ENCODE results near the gene HGD.
"Not testable (repeated sequence)": the region's sequence is repeated elsewhere in the genome, so short reads cannot be mapped to it uniquely, and the experiment has no call there.

Gene HGD

GRCh38 chr3:120636795-120637401 is 45.1 kb downstream of the HGD start:
- DNase-seq = no peak

GRCh38 chr3:120634539-120634938 is 47.5 kb downstream of the HGD start:
- no peak for DNase-seq

GRCh38 chr3:120625159-120625586 is 56.9 kb downstream of the HGD start:
- no peak for DNase-seq

GRCh38 chr3:120623727-120624093 is 58.3 kb downstream of the HGD start:
- DNase-seq = no peak

GRCh38 chr3:120622870-120623726 is 58.9 kb downstream of the HGD start:
- no peak for DNase-seq

- no peak for DNase-seq
Measured at GRCh38 chr3:120622457-120622856, 59.6 kb downstream of the HGD start.

- DNase-seq = not testable (repeated sequence)
Measured at GRCh38 chr3:120616745-120617144, 65.3 kb downstream of the HGD start.

- peak; percentile 96 for DNase-seq
Measured at GRCh38 chr3:120615847-120616609, 66.0 kb downstream of the HGD start.

- no peak for DNase-seq
Measured at GRCh38 chr3:120614765-120615164, 67.3 kb downstream of the HGD start.

GRCh38 chr3:120608506-120608905 is 73.5 kb downstream of the HGD start:
- no peak for DNase-seq

GRCh38 chr3:120604784-120605183 is 77.3 kb downstream of the HGD start:
- DNase-seq = no peak

- DNase-seq = no peak
Measured at GRCh38 chr3:120604382-120604781, 77.7 kb downstream of the HGD start.

GRCh38 chr3:120602682-120603081 is 79.4 kb downstream of the HGD start:
- DNase-seq = no peak

GRCh38 chr3:120601554-120601953 is 80.5 kb downstream of the HGD start:
- no peak for DNase-seq

- DNase-seq = no peak
Measured at GRCh38 chr3:120599211-120599610, 82.8 kb downstream of the HGD start.

- DNase-seq = no peak
Measured at GRCh38 chr3:120597445-120598049, 84.5 kb downstream of the HGD start.

GRCh38 chr3:120596853-120597223 is 85.2 kb downstream of the HGD start:
- no peak for DNase-seq

GRCh38 chr3:120596116-120596852 is 85.8 kb downstream of the HGD start, which contains the start of gene NDUFB4:
Gene NDUFB4, plus strand, starts transcription at chr3:120596336. Its CDS starts 24 bp downstream, at chr3:120596360.
- DNase-seq = peak; percentile 100

- no peak for DNase-seq
Measured at GRCh38 chr3:120595788-120596115, 86.3 kb downstream of the HGD start.

- no peak for DNase-seq
Measured at GRCh38 chr3:120587332-120587975, 94.6 kb downstream of the HGD start.
